H1 (cell line): ENCODE measurements around the gene ZBTB24. TPM values are rescaled to one million over a fixed set of nuclear protein-coding genes. Genes with fewer than 3 reads are reported as not detected.

Source experiments
- CHD7 ChIP-seq: fragments of 300-600 bp; sonication (generic); IDR thresholded peaks from 2 replicates; pipeline ENCODE4 v1.7.1; 2012; ENCODE audit warnings: low read length, moderate library complexity, mild to moderate bottlenecking, inconsistent platforms; ENCODE audit not compliant: insufficient replicate concordance
- FOSL1 ChIP-seq: IDR thresholded peaks from 2 replicates; pipeline ENCODE4 v1.6.1; 2011; ENCODE audit warnings: mild to moderate bottlenecking, low read depth, low read length, moderate library complexity; ENCODE audit not compliant: insufficient read depth
- RBBP5 ChIP-seq: IDR thresholded peaks from 2 replicates; pipeline ENCODE4 v1.7.1; 2012; ENCODE audit warnings: low read depth, mild to moderate bottlenecking, inconsistent platforms, low read length, moderate library complexity, borderline replicate concordance
- RXRA ChIP-seq: IDR thresholded peaks from 2 replicates; pipeline ENCODE4 v1.6.1; 2011; ENCODE audit warnings: low read depth, mild to moderate bottlenecking, low read length, moderate library complexity; ENCODE audit not compliant: insufficient read depth
- SAP30 ChIP-seq: fragments of 300-600 bp; sonication (generic); IDR thresholded peaks from 2 replicates; pipeline ENCODE4 v1.7.1; 2012; ENCODE audit warnings: low read length, moderate library complexity, mild to moderate bottlenecking, inconsistent platforms; ENCODE audit not compliant: insufficient read depth, insufficient replicate concordance
- SP1 ChIP-seq: IDR thresholded peaks from 2 replicates; pipeline ENCODE4 v1.6.1; 2011; ENCODE audit warnings: low read depth, low read length
- polyA plus RNA-seq, 7 experiments: library from polyadenylated mRNA; depleted of rRNA in 3 of 7; stranded (reverse) in 5 of 7; unstranded in 2 of 7; fragments of >200 nt in 5 of 7; fragments of 200-250 nt in 2 of 7; gene quantifications; 1 replicate in 5 of 7; 2 replicates in 1 of 7; 4 replicates in 1 of 7; pipeline versions ENCODE4 v1.2.1 to v1.2.3, GENCODE V29; 2011 to 2013; ENCODE audit warnings: missing spikeins in 2 of 7, mixed read lengths in 2 of 7
- total RNA-seq: library from RNA; stranded (reverse); fragmentation: NEBNext Ultra II Directional; extraction: Animal tissue kit (Norgen Biotek cat#: 25700); gene quantifications from 2 replicates; pipeline ENCODE4 v1.2.1, GENCODE V29; 2021
- TF ChIP-seq, protein P1 (sequence below): IDR thresholded peaks from 2 replicates; pipeline ENCODE4 v1.6.1; 2012; ENCODE audit warnings: inconsistent platforms

The ZBTB24 gene
- total and polyA plus RNA-seq, 2 of the 8 experiments (the other 6 are each of a cell fraction or from before 2014, with no cell fraction given) = 7.5 to 21.0 TPM

DNA sequence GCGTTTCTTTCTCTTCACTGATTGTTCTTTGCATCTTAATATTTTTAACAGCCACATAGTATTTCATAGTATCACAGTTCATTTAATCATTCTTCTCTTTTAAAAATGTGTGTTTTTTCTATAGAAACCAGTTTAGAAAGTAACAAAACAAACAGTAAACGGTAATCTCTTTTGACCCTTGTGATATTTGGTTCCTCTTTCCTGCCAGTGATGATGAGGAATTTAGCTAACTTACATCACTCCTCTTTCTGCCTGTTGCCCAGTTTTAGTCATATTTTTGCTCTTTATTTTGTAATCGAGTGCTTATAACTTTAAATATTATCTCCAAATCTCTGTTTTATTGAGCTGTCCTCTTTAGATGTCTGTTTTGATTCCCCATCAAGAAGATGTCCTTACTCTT, 38.1 kb upstream of the ZBTB24 start (continued):
- TF ChIP-seq, protein P1, sequence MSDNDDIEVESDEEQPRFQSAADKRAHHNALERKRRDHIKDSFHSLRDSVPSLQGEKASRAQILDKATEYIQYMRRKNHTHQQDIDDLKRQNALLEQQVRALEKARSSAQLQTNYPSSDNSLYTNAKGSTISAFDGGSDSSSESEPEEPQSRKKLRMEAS = no peak
- no peak for TF ChIP-seq CHD7
- TF ChIP-seq RBBP5 = no peak
- TF ChIP-seq SP1 = no peak
- TF ChIP-seq RXRA = no peak
- TF ChIP-seq SAP30 = no peak
- no peak for TF ChIP-seq FOSL1
